ENCODE data around the gene SNX25.
"Not testable (repeated sequence)": the region's sequence is repeated elsewhere in the genome, so short reads cannot be mapped to it uniquely, and the experiment has no call there.

The SNX25 gene

DNA sequence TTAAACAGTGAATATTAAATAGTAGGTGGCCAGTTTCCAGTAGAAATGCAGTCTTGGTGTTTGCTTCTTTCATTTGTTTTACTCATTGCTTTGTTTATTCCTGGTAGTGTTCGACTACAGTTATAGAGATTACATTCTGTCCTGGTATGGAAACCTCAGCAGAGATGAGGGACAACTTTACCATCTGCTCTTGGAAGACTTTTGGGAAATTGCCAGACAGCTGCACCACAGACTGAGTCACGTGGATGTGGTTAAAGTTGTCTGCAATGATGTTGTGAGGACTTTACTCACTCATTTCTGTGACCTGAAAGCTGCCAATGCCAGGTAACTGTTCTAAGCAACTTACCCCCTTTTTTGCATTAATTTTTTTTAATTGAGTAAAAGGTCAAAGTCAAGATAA, 49.3 kb downstream of the SNX25 start:
- H3K9ac ChIP-seq (ENCODE audit: low read length); H3K4me3 ChIP-seq (ENCODE audit: low read length); H3K4me1 ChIP-seq (ENCODE audit: control insufficient read depth, insufficient read depth, low read length); H3K9me3 ChIP-seq (ENCODE audit: control insufficient read depth, low read length); H3K36me3 ChIP-seq (ENCODE audit: control insufficient read depth, insufficient read depth, low read length); H3K27me3 ChIP-seq (ENCODE audit: control insufficient read depth, insufficient read depth, low read length): not testable (repeated sequence)

DNA sequence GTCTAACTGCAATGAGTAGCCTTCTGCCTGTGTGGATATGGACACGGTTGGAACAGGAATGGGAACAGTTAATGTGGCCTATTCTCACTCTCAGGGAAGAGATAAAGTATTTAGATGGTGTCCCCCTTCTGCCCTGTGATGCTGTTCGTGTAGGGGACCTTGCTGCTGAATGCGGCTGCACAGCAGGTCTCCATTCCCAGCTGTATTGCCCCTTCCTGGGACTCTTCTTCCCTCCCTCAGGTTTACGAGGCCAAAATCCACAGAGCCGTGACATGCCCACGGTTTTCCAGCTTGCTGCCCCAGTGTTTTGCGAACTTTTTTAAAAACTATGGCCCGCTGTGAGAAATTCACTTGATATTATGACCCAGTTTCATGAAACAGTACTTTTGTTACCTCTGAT, 50.3 kb downstream of the SNX25 start:
- no peak overlapping the region for H3K4me3 ChIP-seq (ENCODE audit: low read length)
- no peaks in the 10 kb centered on the region for H3K27me3 ChIP-seq (ENCODE audit: control insufficient read depth, insufficient read depth, low read length)
- H3K9me3 ChIP-seq (ENCODE audit: control insufficient read depth, low read length): no peaks in the 10 kb centered on the region
- H3K9ac ChIP-seq (ENCODE audit: low read length): no peak overlapping the region
- peaks cover 5% of the 10 kb centered on the region for H3K4me1 ChIP-seq (ENCODE audit: control insufficient read depth, insufficient read depth, low read length)
- H3K36me3 ChIP-seq (ENCODE audit: control insufficient read depth, insufficient read depth, low read length): no peaks in the 10 kb centered on the region

DNA sequence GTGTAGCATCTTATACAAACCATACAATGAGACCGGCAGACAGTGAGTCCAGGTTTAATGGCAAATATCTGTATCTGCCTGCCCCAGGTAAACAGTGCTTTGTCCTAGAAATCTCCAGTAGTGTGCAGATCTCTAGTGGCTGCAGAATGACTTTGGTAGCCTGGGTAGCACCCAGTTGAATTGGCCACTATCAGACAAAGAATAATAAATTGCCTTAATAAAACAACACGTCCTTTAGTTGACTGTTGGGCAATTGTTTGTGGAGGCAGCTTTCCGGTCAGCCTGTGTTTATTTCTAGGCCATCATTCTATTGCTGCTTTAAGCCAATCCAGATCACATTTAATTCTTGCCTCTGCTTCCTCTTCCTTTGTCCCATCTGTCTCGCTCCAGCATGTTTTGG, 52.5 kb downstream of the SNX25 start:
- Histone ChIP-seq H3K36me3 (ENCODE audit: control insufficient read depth, insufficient read depth, low read length) (no peaks in the 10 kb centered on the region), H3K9me3 (ENCODE audit: control insufficient read depth, low read length) (no peaks in the 10 kb centered on the region), H3K9ac (ENCODE audit: low read length) (no peak overlapping the region), H3K4me3 (ENCODE audit: low read length) (no peak overlapping the region), H3K4me1 (ENCODE audit: control insufficient read depth, insufficient read depth, low read length) (peaks cover 5% of the 10 kb centered on the region), H3K27me3 (ENCODE audit: control insufficient read depth, insufficient read depth, low read length) (no peaks in the 10 kb centered on the region)

DNA sequence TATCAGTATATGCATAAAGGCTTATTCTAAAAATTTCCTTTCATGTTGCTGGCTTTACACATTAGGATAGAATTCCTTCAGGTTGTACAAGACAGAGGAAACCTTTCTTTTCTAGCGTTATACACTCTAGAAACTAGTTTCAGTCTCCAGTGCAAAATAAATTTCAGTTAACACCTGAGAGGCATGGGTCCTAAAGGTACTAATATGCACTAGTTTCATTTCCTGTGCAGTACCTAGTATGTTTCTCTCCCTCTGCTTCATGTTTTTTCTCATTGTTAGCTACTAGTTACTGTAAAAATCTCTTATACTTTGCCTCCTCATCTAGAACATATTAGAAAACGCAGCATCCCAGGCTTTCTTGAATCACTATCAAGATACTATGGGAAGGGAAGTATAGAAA, 54.0 kb downstream of the SNX25 start:
- Histone ChIP-seq H3K9me3 (ENCODE audit: control insufficient read depth, low read length) (no peaks in the 10 kb centered on the region), H3K27me3 (ENCODE audit: control insufficient read depth, insufficient read depth, low read length) (no peaks in the 10 kb centered on the region), H3K4me1 (ENCODE audit: control insufficient read depth, insufficient read depth, low read length) (peaks cover 5% of the 10 kb centered on the region), H3K36me3 (ENCODE audit: control insufficient read depth, insufficient read depth, low read length) (no peaks in the 10 kb centered on the region), H3K9ac (ENCODE audit: low read length) (no peak overlapping the region), H3K4me3 (ENCODE audit: low read length) (no peak overlapping the region)

DNA sequence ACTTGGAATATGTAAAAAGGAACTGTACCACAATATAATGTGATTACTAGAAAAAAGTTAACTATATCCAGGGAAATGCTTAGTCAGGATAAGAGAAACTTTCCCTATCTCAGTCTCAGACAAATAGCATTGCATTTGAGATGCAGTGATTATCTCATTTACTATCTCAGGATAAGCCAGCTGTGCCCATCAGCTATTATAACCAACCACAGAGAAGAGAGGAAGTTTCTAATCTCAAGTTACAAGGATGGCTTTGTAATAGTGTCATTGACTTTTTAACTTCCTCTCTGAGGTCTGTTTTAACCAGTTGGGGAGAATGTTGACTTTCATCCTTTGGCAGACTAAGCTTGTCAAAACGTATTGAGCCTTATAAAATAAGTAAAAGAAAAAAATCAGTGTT, 56.5 kb downstream of the SNX25 start:
- H3K4me1 ChIP-seq (ENCODE audit: control insufficient read depth, insufficient read depth, low read length): peaks cover 5% of the 10 kb centered on the region
- no peak overlapping the region for H3K9ac ChIP-seq (ENCODE audit: low read length)
- H3K27me3 ChIP-seq (ENCODE audit: control insufficient read depth, insufficient read depth, low read length): no peaks in the 10 kb centered on the region
- no peaks in the 10 kb centered on the region for H3K9me3 ChIP-seq (ENCODE audit: control insufficient read depth, low read length)
- H3K36me3 ChIP-seq (ENCODE audit: control insufficient read depth, insufficient read depth, low read length): no peaks in the 10 kb centered on the region
- no peak overlapping the region for H3K4me3 ChIP-seq (ENCODE audit: low read length)

DNA sequence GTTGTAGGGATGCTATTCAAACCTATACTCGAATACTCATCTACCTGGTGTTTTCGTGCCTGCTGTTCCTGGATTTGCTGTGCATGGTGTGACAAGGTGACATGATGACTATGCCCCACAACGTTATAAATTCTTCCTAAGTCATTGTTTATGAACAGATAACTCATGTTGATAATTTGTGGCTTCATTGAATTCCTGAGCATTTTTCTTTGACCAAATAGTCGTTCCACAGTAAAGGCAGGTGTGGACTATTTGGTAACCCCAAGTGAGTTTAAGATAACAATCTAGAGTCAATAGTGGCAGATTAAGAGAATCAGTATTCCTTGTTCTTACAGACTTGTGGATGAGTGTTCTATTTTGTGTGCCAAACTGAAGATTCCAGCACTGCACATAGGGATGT, 59.9 kb downstream of the SNX25 start:
- Histone ChIP-seq H3K9ac (ENCODE audit: low read length) (no peak overlapping the region), H3K9me3 (ENCODE audit: control insufficient read depth, low read length) (no peaks in the 10 kb centered on the region), H3K4me3 (ENCODE audit: low read length) (no peak overlapping the region), H3K36me3 (ENCODE audit: control insufficient read depth, insufficient read depth, low read length) (no peaks in the 10 kb centered on the region), H3K4me1 (ENCODE audit: control insufficient read depth, insufficient read depth, low read length) (no peaks in the 10 kb centered on the region), H3K27me3 (ENCODE audit: control insufficient read depth, insufficient read depth, low read length) (no peaks in the 10 kb centered on the region)

DNA sequence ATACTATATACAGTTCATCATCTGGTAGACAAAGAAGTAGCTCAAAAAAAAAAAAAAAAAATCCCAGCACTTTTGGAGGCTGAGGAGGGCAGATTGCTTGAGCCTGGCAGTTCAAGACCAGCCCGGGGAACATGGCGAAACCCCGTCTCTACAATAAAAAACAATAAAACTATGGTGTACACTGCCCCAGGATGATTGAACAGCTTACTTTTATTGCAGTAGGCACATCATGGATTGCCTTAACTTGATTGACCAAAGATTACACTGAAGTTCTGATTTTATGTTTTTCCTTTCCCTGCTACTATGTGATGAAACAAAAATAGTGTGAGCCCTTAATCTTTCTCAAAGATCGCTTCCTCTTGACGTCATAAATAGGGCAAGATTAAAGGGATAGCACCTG, 60.6 kb downstream of the SNX25 start:
- Histone ChIP-seq H3K27me3 (ENCODE audit: control insufficient read depth, insufficient read depth, low read length) (no peaks in the 10 kb centered on the region), H3K9ac (ENCODE audit: low read length) (no peak overlapping the region), H3K9me3 (ENCODE audit: control insufficient read depth, low read length) (no peaks in the 10 kb centered on the region), H3K4me1 (ENCODE audit: control insufficient read depth, insufficient read depth, low read length) (no peaks in the 10 kb centered on the region), H3K36me3 (ENCODE audit: control insufficient read depth, insufficient read depth, low read length) (no peaks in the 10 kb centered on the region), H3K4me3 (ENCODE audit: low read length) (no peak overlapping the region)

DNA sequence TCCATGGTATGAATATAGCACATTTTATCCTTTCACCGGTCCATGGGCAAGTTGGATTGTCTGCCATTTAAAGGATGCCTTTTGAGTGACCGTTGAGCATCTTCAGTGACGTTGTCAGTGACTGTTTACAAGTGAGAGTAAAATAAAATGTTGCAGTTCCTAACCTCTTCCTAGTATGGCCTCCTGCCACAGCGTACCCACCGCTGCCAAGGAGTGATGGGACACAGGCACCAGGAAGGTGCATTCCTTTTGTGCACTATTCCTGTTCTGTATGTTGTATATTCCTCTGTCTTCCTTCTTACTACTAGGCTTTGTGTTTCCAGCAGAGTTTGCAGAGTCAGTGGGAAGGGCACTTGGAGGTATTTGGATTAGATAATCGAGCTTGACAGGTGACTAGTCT, 61.5 kb downstream of the SNX25 start:
- Histone ChIP-seq H3K27me3 (ENCODE audit: control insufficient read depth, insufficient read depth, low read length) (no peaks in the 10 kb centered on the region), H3K9ac (ENCODE audit: low read length) (no peak overlapping the region), H3K4me1 (ENCODE audit: control insufficient read depth, insufficient read depth, low read length) (no peaks in the 10 kb centered on the region), H3K4me3 (ENCODE audit: low read length) (no peak overlapping the region), H3K9me3 (ENCODE audit: control insufficient read depth, low read length) (no peaks in the 10 kb centered on the region), H3K36me3 (ENCODE audit: control insufficient read depth, insufficient read depth, low read length) (no peaks in the 10 kb centered on the region)

DNA sequence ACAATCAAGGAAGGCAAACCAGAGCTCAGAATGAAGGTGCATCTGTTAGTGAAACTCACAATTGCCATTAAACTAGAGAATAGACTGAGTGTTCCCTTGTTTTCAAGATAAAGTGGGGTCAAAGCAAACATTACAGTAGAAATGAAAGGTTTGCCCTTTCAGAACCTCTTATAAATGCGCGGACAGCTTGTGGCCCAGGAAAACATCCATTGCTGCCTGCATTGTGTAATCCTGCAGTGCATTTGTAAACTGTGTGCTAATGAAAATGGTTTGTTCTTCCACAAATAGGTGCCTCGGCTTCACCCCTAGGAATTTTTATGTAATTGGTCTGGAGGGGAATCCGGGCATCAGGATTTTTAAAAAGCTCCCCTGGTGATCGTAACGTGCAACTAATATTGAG, 62.8 kb downstream of the SNX25 start:
- no peaks in the 10 kb centered on the region for H3K4me1 ChIP-seq (ENCODE audit: control insufficient read depth, insufficient read depth, low read length)
- no peaks in the 10 kb centered on the region for H3K27me3 ChIP-seq (ENCODE audit: control insufficient read depth, insufficient read depth, low read length)
- no peaks in the 10 kb centered on the region for H3K9me3 ChIP-seq (ENCODE audit: control insufficient read depth, low read length)
- H3K9ac ChIP-seq (ENCODE audit: low read length): no peak overlapping the region
- H3K4me3 ChIP-seq (ENCODE audit: low read length): no peak overlapping the region
- no peaks in the 10 kb centered on the region for H3K36me3 ChIP-seq (ENCODE audit: control insufficient read depth, insufficient read depth, low read length)

DNA sequence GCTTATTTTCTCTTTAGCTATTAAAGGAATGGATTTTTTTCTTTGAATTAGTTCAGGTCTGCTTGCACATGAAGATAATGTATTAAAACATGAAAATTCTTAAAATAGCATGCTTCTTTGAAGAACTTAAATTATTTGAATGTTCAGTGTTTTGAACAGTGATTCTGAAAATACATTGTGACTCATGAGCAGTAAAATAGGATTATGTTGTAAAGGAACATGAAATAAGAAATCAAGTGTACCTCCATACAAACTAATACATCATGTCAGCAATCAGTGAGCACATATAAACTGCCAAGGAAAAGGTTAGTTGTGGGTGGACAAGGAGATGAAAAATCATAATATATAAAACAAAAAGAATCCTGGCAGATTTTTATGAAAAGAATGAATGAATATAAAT, 66.1 kb downstream of the SNX25 start:
- Histone ChIP-seq H3K9me3 (ENCODE audit: control insufficient read depth, low read length) (no peaks in the 10 kb centered on the region), H3K27me3 (ENCODE audit: control insufficient read depth, insufficient read depth, low read length) (no peaks in the 10 kb centered on the region), H3K9ac (ENCODE audit: low read length) (no peak overlapping the region), H3K4me3 (ENCODE audit: low read length) (no peak overlapping the region), H3K36me3 (ENCODE audit: control insufficient read depth, insufficient read depth, low read length) (no peaks in the 10 kb centered on the region), H3K4me1 (ENCODE audit: control insufficient read depth, insufficient read depth, low read length) (peaks cover 2% of the 10 kb centered on the region)

DNA sequence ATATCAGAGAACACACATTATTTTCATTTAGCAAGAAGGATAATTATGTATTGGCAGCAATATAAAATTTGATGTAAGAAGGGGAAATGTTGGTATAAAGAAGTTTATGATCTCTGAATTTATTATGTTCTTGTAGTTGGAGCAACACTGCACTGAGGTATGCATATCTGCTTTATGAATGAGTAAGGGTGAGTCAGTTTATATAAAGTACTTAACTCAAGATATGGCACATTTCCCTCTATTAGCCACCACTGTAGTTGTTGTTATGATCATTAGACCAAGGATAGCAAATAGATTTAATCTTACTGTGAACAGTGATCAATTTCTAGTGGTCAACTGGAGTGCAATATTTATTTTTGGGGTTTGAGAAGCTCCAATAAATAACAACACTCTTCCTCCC, 66.6 kb downstream of the SNX25 start:
- no peaks in the 10 kb centered on the region for H3K36me3 ChIP-seq (ENCODE audit: control insufficient read depth, insufficient read depth, low read length)
- H3K9me3 ChIP-seq (ENCODE audit: control insufficient read depth, low read length): no peaks in the 10 kb centered on the region
- H3K4me3 ChIP-seq (ENCODE audit: low read length): no peak overlapping the region
- no peaks in the 10 kb centered on the region for H3K27me3 ChIP-seq (ENCODE audit: control insufficient read depth, insufficient read depth, low read length)
- peaks cover 6% of the 10 kb centered on the region for H3K4me1 ChIP-seq (ENCODE audit: control insufficient read depth, insufficient read depth, low read length)
- no peak overlapping the region for H3K9ac ChIP-seq (ENCODE audit: low read length)

DNA sequence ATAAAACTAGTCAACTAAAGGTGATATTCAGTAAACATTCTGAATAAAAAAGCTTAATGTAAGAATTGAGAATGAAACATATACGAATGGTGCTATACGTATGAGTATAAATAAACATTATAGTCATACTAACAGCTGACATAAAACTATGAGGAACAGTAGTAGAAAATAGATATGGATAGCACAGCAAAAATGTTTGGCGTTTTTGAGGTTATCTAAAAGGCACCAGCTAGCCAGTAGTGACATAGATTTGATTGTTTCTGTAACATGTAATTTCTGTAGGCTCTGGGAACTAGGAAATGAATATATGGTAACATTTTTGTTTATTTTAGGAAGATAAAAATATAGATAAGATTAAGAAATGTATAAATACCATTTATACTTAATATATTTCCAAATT, 69.3 kb downstream of the SNX25 start:
- H3K9ac ChIP-seq (ENCODE audit: low read length): no peak overlapping the region
- H3K4me1 ChIP-seq (ENCODE audit: control insufficient read depth, insufficient read depth, low read length): peaks cover 6% of the 10 kb centered on the region
- no peaks in the 10 kb centered on the region for H3K36me3 ChIP-seq (ENCODE audit: control insufficient read depth, insufficient read depth, low read length)
- H3K27me3 ChIP-seq (ENCODE audit: control insufficient read depth, insufficient read depth, low read length): no peaks in the 10 kb centered on the region
- H3K4me3 ChIP-seq (ENCODE audit: low read length): no peak overlapping the region
- no peaks in the 10 kb centered on the region for H3K9me3 ChIP-seq (ENCODE audit: control insufficient read depth, low read length)

DNA sequence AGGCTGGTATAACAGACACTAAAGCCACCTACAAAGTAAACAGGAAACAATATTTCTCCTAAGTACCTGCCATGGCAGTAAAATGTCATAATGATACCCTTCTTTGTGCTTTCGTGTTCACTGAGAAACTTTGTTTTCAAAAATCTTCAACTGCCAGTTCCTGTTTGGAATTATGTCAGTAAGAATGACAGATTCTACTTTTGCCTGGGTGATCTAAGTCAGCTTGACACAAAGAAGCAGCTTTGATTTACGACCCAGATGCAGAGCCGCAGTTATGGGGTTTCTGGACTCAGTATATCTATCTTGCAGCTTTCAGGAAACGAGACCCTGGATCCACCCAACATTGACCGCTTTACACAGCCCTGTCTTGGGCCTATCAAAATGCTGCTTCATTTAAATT, 71.2 kb downstream of the SNX25 start:
- Histone ChIP-seq H3K9ac (ENCODE audit: low read length) (no peak overlapping the region), H3K9me3 (ENCODE audit: control insufficient read depth, low read length) (no peaks in the 10 kb centered on the region), H3K4me3 (ENCODE audit: low read length) (no peak overlapping the region), H3K27me3 (ENCODE audit: control insufficient read depth, insufficient read depth, low read length) (no peaks in the 10 kb centered on the region), H3K4me1 (ENCODE audit: control insufficient read depth, insufficient read depth, low read length) (peaks cover 6% of the 10 kb centered on the region), H3K36me3 (ENCODE audit: control insufficient read depth, insufficient read depth, low read length) (no peaks in the 10 kb centered on the region)

Data from mucosa of stomach (tissue), 1 donor.